GM18511 (cell line): Measurements from ENCODE around the gene MAN2B2.
"Not testable (repeated sequence)": the region's sequence is repeated elsewhere in the genome, so short reads cannot be mapped to it uniquely, and the experiment has no call there.

ENCODE experiments used
- ATAC-seq: cut with Tn5 transposase; IDR thresholded peaks from one replicate; pipeline ENCODE4 v1.9.1; 2021; ENCODE audit warnings: mild to moderate bottlenecking, moderate library complexity; ENCODE audit not compliant: unreplicated experiment

The MAN2B2 gene

GRCh38 chr4:6613676-6614651, 39.0 kb downstream of the MAN2B2 start:
- ATAC-seq: no peak

GRCh38 chr4:6614701-6615230, 39.8 kb downstream of the MAN2B2 start:
- ATAC-seq: no peak

- no peak for ATAC-seq
These were observed 41.4 kb downstream of the MAN2B2 start for GRCh38 chr4:6616087-6616995.

- no peak for ATAC-seq
These were observed 42.3 kb downstream of the MAN2B2 start for GRCh38 chr4:6617246-6617645.

- ATAC-seq: no peak
These were observed 43.6 kb downstream of the MAN2B2 start for GRCh38 chr4:6618386-6619115.

GRCh38 chr4:6619116-6619465, 44.1 kb downstream of the MAN2B2 start:
- ATAC-seq: no peak

GRCh38 chr4:6619466-6620255, 44.7 kb downstream of the MAN2B2 start:
- ATAC-seq: no peak

DNA sequence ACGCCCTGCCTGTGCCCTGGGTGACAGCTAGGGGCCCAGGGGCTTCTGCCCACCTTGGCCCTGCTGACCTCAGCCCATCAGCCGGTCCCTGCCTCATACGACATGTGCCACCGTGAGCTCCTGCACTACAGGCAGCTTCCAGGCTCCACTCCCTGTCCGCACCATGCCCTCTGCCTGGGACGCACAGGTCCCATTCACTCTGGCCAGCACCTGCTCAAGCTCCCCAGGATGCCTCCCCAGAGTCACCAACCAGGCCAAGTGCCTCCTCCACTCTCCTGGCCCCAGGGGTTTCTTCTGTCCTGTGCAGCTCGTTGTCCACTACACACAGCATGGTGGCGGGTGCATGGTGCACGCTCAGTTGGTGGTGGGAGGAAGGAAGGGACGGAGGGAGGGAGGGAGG, 45.3 kb downstream of the MAN2B2 start:
- ATAC-seq: no peak

DNA sequence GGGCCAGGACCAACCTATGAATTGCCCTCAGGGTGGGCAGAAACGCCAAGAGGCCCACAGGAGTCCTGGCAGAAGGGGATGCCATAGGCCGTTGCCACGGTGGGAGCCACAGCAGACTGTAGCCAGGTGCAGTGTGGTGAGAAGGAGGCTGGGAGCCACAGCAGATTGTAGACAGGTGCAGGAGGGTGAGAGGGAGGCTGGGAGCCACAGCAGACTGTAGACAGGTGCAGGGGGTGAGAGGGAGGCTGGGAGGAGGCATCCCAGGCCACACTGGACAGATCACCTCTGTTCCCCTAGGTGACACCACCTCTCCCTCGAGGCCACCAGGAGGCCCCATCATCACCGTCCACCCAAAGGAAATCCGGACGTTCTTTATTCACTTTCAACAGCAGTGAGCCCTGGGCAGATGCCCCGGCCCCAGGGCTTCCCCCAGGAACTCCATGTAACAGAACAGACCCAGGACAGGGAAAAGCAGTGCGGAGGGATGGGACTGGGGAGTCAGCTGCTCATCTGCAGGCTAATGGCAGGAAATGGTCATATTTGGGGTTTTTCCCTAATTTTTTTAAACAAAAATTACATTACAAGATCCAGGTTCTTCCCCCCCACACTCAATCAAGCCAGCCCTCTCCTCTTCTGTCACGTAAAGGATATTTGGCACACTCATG, 46.0 kb downstream of the MAN2B2 start:
- no peak for ATAC-seq

GRCh38 chr4:6621556-6621927, 46.6 kb downstream of the MAN2B2 start:
- ATAC-seq: no peak

GRCh38 chr4:6622744-6623143, 47.8 kb downstream of the MAN2B2 start:
- ATAC-seq: no peak

DNA sequence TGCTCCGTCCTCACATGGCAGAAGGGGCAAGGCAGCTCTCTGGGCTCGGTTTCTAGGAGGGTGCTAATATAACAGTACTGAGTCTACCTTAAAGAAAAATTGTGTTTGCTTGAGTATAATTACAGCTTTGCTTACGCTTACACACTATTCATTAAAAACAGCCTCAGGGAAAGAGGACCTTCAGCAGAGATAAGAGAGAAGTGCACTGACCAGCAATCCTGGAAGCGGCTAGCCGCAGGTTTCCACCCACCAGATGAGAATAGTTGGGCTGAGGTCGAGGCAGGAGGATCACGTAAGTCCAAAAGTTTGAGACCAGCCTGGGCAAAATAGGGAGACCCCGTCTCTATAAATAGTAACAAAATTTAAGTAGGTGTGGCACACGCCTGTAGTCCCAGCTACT, 50.3 kb downstream of the MAN2B2 start:
- no peak for ATAC-seq

- no peak for ATAC-seq
These were observed 51.1 kb downstream of the MAN2B2 start for GRCh38 chr4:6626066-6626465.

GRCh38 chr4:6627832-6628231, 52.8 kb downstream of the MAN2B2 start:
- ATAC-seq: no peak

- not testable (repeated sequence) for ATAC-seq
These were observed 53.5 kb downstream of the MAN2B2 start for GRCh38 chr4:6628484-6628883.

DNA sequence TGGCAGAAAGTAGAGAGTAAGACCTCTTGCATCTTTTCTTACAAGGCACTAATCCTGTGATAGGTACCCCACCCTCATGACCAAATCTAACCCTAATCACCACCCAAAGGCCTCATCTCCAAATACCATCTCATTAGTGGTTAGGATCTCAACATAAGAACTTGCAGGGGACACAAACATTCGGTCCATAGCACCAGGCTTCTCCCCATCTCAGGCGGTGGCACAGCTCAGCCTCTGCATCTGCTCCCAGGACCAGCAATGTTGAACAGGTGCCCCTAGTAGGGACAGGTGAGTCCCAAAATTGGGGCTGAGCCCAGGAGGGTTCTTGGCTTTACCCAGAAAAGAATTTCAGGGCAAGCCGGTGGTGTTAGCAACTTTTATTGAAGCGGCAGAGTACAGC, 57.1 kb downstream of the MAN2B2 start:
- no peak for ATAC-seq

DNA sequence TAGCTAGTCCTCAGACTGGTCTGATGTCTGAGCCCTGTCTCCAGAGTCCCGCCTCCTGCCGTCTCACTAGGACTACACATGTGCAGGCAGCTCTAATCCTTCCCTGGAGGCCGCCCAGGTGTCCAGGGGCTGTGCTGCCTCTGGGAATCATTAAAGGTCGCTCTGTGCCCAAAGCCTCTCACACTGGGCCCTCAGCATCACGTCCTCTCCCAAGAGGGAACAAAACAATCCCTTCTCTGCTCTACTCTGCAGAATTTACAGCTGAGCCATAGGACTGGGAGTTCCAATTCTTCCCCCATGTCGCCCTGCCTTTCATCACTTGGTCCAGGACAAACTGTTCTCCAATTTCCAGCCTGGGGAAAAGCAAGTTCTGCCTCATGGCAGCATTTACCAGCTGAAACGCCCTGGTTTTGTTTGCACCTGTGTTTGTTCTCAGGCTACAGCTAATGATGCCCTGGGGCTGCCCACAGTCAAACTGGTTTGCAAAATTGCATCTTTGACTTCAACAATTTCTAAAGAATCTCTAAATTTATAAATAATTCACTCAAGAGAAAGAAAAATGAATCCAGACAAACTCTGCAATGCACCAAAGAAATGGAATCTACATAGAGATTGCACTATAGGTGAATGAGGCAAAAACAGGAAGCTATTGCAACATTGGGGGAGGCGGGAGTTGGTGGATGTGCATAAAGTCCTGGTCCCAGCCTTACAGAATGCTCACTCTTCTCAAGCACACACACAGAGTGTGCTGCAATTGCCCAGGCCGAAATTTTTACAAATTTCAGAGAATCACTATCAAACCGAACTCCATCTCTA, 58.3 kb downstream of the MAN2B2 start:
- no peak for ATAC-seq

DNA sequence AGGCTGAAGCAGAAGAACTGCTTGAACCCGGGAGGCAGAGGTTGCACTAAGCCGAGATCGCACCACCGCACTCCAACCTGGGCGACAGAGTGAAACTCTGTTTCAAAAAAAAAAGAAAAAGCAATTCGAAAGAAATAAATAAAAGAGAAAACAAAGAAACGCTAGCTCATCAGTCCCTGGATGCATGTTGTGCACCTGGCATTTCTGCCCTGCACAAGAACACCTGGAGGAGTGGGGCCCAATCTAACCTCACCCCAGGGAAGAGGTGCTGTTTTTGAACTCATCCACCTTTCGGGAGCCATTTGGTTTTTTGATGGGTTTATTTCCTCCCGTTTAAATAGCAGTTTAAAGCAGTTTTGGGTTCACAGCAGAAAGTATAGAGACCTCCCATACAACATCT, 59.8 kb downstream of the MAN2B2 start:
- no peak for ATAC-seq
